Erythroblast (primary cell): ENCODE data around the gene KDM4F.

Source experiments
- GATA1 ChIP-seq: IDR thresholded peaks from 2 replicates; pipeline ENCODE4 v1.6.1; 2011; ENCODE audit warnings: low read depth, mild to moderate bottlenecking, control low read depth, low read length, moderate library complexity
- POLR2A ChIP-seq: IDR thresholded peaks from 2 replicates; pipeline ENCODE4 v1.6.1; 2011; ENCODE audit warnings: mild to moderate bottlenecking, low read length

GRCh38 chr11:95078526-95078925 is 29.3 kb downstream of the KDM4F start:
- TF ChIP-seq POLR2A = no peak
- no peak for TF ChIP-seq GATA1
